ENCODE data around the gene FOSL2. TPM values are rescaled to one million over a fixed set of nuclear protein-coding genes. Genes with fewer than 3 reads are reported as not detected.

FOSL2 gene
- total RNA-seq, 2 donors from 2014 or later, result 176 to 248 TPM

DNA sequence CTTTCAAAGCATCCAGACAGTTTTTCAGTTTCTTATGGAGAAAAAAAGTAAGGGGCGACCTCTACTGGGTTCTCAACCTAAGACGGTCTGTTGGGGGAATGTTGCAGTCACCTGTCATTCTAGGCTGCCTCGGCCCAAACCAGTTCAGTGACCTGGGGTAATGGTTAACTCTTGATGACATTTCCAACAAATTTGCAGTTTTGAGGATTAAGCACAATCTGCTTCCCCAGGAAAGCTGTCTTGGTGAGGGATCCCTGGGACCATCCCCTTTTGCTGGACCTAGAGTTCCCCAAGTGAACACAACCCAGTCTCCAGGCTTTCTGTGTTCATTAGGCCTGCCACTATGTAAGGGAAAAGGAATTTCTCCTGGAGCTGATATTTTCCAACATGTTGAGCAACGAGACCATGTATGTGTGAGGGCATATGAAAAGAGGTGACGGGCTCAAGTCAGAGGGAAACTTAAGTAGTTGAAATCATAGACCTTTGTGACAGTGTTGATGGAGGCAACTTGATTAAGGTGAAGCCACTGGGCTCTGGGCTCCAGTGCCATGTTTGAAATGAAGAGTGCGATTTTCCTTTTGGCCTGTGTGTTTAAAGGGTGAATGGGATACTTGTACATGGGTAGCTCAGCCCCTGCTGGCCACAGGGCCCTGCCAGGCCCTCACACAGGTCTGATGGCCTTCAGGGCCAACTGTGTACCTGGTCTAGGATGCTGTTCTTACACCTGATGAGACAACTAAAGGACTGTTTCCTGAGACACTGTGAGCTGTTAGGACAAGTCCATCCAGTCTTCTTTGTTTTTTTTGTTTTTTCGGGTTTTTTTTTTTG, 27.0 kb downstream of the FOSL2 start:
- H3K27ac Mint-ChIP-seq, result peak overlapping the region; percentile 77
- H3K4me3 Mint-ChIP-seq, result no peak overlapping the region
- peaks cover 2 to 20% of the 10 kb centered on the region in 2 donors for H3K36me3 Mint-ChIP-seq (ENCODE audit: insufficient read depth in 2 of 2)
- DNase-seq (no peak), ATAC-seq (replicated peaks in 1 of 2) (no peak)
- peaks cover 63% of the 10 kb centered on the region for H3K4me1 Mint-ChIP-seq (ENCODE audit: low read depth)
- H3K27me3 Mint-ChIP-seq (ENCODE audit: low read depth), result no peaks in the 10 kb centered on the region
- no peaks in the 10 kb centered on the region for H3K9me3 Mint-ChIP-seq

DNA sequence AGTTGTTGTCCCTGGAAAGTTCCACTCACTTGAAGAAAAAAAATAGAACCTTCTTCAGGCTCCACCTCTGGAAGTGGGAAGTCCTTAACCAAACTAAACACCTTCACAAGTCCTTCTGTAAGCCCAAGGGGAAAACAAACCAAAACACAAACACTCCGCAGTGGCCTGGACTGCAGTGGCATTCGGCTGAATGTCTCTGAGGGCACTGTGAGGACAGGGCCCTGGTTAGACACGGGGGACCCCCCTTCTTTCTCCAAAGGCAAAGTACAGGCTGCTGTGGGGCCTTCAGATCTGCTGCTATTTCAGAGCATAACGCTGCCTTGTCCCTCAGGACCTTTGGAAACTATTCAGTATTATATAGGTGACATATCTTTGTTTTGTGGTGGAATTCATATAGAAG, 28.1 kb downstream of the FOSL2 start:
- Mint-ChIP-seq H3K27me3 (ENCODE audit: low read depth) (no peaks in the 10 kb centered on the region), H3K27ac (peak overlapping the region; percentile 77), H3K4me1 (ENCODE audit: low read depth) (peaks cover 74% of the 10 kb centered on the region), H3K36me3 (ENCODE audit: insufficient read depth in 2 of 2) (peaks cover 2 to 15% of the 10 kb centered on the region in 2 donors), H3K4me3 (peak overlapping the region in 1 of 2 donors; percentile 29), H3K9me3 (no peaks in the 10 kb centered on the region)
- no peak for DNase-seq
- no peak for ATAC-seq (replicated peaks in 1 of 2)

GRCh38 chr2:28422908-28423741, 30.5 kb downstream of the FOSL2 start:
- ATAC-seq (replicated peaks in 1 of 2) (peak in 1 of 2 donors; percentile 12), DNase-seq (no peak)
- Mint-ChIP-seq H3K4me3 (peak overlapping the region; percentile 78 to 82), H3K9me3 (no peaks in the 10 kb centered on the region), H3K36me3 (ENCODE audit: insufficient read depth in 2 of 2) (peaks cover 2 to 6% of the 10 kb centered on the region in 2 donors), H3K27ac (peak overlapping the region; percentile 94), H3K4me1 (ENCODE audit: low read depth) (peaks cover 72% of the 10 kb centered on the region), H3K27me3 (ENCODE audit: low read depth) (no peaks in the 10 kb centered on the region)

DNA sequence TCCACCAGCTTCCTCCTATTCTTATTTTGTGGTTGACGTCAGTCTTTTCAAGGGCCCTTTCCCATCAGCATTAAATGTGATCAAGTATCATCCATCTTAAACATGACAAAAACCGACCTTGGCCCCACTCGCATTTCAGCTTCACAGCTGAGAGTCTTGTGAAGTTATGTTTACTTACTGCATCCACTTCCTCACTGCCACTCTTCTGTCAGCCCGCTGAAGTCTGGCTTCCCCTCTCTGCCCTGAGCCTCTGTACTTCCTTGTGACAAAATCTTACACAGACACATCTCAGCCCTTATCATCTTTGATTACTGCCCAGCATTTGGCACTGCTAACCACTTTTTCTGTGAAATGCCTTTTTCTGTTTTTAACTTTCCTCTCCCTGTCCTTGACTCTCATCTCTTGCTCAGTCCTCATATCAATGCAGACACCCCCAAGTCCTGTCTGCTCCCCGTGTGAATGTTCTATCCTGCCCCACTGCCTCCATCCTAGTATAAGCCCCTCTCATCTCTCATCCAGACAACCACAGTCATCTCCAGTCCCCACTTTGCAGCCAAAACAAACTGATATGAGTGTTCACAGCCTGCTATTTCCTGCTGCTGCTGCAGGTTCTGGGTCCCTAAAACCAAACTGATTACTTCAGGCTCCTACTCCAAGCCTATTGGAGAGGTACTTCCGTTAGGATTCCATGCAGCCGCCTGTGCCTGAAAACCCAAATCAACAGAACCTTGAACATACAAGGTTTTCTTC, 31.4 kb downstream of the FOSL2 start:
- ATAC-seq (replicated peaks in 1 of 2), result peak; percentile 72 to 79
- H3K27me3 Mint-ChIP-seq (ENCODE audit: low read depth), result no peaks in the 10 kb centered on the region
- peak overlapping the region; percentile 94 for H3K27ac Mint-ChIP-seq
- no peaks in the 10 kb centered on the region for H3K9me3 Mint-ChIP-seq
- DNase-seq, result peak; percentile 54 to 55
- H3K36me3 Mint-ChIP-seq (ENCODE audit: insufficient read depth in 2 of 2), result peaks cover 2 to 6% of the 10 kb centered on the region in 2 donors
- H3K4me1 Mint-ChIP-seq (ENCODE audit: low read depth), result peaks cover 74% of the 10 kb centered on the region
- peak overlapping the region; percentile 78 to 82 for H3K4me3 Mint-ChIP-seq

DNA sequence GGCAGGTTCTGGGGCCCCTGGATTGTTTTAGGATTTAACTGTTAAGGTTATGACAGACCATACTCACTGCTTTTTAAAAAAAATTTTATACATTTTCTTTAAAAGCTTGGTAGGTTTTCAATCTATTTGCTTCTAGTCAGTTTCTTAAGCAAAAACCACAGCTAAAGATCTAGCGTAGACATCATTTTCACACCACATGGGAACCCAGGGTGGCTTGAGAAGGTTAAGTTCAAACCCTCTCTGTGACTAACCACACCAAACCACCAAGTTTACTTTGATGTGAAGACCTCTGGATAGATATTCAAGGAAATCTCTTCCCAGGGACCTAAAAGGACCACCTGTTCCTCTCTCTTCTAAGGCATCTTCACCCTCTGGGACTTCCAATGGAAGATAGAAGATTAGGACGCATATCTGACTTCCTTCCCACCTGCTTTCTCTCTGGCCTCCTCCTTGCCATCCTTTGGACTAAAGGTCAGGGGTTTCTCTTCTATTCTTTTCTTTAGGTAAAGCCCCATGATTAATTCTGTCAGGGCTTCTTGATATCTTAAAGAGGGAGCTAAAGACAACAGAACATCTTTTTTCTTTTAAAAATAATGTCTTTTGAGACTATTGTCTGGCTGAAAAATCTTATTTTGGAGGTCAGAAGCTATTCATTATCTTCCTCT, 32.3 kb downstream of the FOSL2 start:
- Mint-ChIP-seq H3K27ac (peak overlapping the region; percentile 94), H3K27me3 (ENCODE audit: low read depth) (no peaks in the 10 kb centered on the region), H3K4me1 (ENCODE audit: low read depth) (peaks cover 69% of the 10 kb centered on the region), H3K36me3 (ENCODE audit: insufficient read depth in 2 of 2) (peaks cover 2 to 6% of the 10 kb centered on the region in 2 donors), H3K4me3 (peak overlapping the region; percentile 78 to 82), H3K9me3 (no peaks in the 10 kb centered on the region)
- DNase-seq (peak; percentile 48 to 59), ATAC-seq (replicated peaks in 1 of 2) (peak; percentile 59 to 66)

DNA sequence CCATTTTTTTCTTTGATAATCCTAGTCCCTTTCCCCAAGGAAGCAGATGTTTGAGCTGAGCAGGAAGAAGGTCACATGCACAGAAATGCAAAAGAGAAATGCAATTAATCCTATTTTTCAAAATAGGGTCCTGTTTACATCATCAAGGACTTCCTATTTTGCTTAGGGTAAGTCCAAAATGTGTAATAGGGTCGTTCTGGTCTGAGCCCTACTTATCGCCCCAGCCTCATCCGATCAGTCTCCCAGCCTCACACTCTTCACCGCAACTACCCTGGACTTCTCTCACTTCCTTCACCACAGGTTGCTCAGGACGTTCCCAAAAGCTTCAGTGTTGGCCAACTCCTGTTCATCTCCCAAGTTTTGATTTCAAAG, 32.8 kb downstream of the FOSL2 start:
- Mint-ChIP-seq H3K27me3 (ENCODE audit: low read depth) (no peaks in the 10 kb centered on the region), H3K4me3 (peak overlapping the region; percentile 7 to 78), H3K4me1 (ENCODE audit: low read depth) (peaks cover 64% of the 10 kb centered on the region), H3K27ac (peak overlapping the region; percentile 64), H3K36me3 (ENCODE audit: insufficient read depth in 2 of 2) (peaks cover 1 to 5% of the 10 kb centered on the region in 2 donors), H3K9me3 (no peaks in the 10 kb centered on the region)
- DNase-seq (no peak), ATAC-seq (replicated peaks in 1 of 2) (no peak)

- Mint-ChIP-seq H3K36me3 (ENCODE audit: insufficient read depth in 2 of 2) (peaks cover under 1 to 2% of the 10 kb centered on the region in 2 donors), H3K9me3 (peaks cover under 1% of the 10 kb centered on the region in 2 donors), H3K27ac (no peak overlapping the region), H3K27me3 (ENCODE audit: low read depth) (no peaks in the 10 kb centered on the region), H3K4me1 (ENCODE audit: low read depth) (peaks cover 50% of the 10 kb centered on the region), H3K4me3 (no peak overlapping the region)
- no peak for ATAC-seq (replicated peaks in 1 of 2)
- no peak for DNase-seq
Measured at GRCh38 chr2:28427741-28428415, 35.2 kb downstream of the FOSL2 start.

DNA sequence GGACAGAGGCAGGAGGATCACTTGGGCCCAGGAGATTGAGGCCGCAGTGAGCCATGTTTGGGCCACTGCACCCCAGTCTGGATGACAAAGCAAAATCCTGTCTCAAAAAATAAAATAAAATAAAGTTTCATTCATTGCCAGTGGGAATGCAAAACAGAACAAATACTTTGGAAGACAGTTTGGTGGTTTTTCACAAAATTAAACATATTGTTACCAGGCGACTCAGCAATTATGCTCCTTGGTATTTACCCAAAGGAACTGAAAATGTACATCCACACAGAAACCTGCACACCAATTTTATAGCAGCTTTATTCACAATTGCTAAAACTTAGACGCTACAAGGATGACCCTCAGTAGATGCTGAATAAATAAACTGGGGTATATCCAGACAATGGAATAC, 35.8 kb downstream of the FOSL2 start:
- peaks cover 1 to 3% of the 10 kb centered on the region in 2 donors for H3K36me3 Mint-ChIP-seq (ENCODE audit: insufficient read depth in 2 of 2)
- H3K27ac Mint-ChIP-seq, result no peak overlapping the region
- DNase-seq, result no peak
- no peak overlapping the region for H3K4me3 Mint-ChIP-seq
- peaks cover 1 to 4% of the 10 kb centered on the region in 2 donors for H3K9me3 Mint-ChIP-seq
- peaks cover 44% of the 10 kb centered on the region for H3K4me1 Mint-ChIP-seq (ENCODE audit: low read depth)
- H3K27me3 Mint-ChIP-seq (ENCODE audit: low read depth), result no peaks in the 10 kb centered on the region
- no peak for ATAC-seq (replicated peaks in 1 of 2)

- H3K4me1 Mint-ChIP-seq (ENCODE audit: low read depth), result peaks cover 42% of the 10 kb centered on the region
Measured at GRCh38 chr2:28429636-28430376, 37.1 kb downstream of the FOSL2 start.

DNA sequence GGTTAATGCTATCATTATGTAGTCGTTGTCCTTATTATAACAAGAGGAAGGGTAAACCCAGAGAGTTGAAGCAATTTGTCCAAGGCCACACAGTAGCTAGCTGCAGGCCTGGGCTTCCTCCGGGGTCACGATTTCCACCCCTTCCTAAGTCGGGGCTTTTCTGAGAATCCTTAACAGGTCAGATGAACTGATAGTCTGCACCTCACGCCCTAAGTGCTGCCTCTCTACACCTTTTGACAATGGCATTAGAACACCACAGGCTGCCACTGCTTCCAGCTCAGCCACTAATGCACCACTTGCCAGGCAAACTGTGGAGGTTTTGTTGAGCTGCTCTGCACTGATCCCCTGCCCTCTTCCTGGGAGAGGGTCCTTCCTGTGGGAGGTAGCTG, 37.7 kb downstream of the FOSL2 start:
- Mint-ChIP-seq H3K4me3 (no peak overlapping the region), H3K36me3 (ENCODE audit: insufficient read depth in 2 of 2) (peaks cover 1 to 9% of the 10 kb centered on the region in 2 donors), H3K4me1 (ENCODE audit: low read depth) (peaks cover 42% of the 10 kb centered on the region), H3K27ac (no peak overlapping the region), H3K27me3 (ENCODE audit: low read depth) (no peaks in the 10 kb centered on the region), H3K9me3 (peaks cover 7 to 8% of the 10 kb centered on the region in 2 donors)
- DNase-seq (no peak), ATAC-seq (replicated peaks in 1 of 2) (peak; percentile 12 to 25)

More at GRCh38 chr2:28429636-28430376, 37.1 kb downstream of the FOSL2 start:
- ATAC-seq (replicated peaks in 1 of 2) (no peak), DNase-seq (no peak)
- no peak overlapping the region for H3K27ac Mint-ChIP-seq
- H3K27me3 Mint-ChIP-seq (ENCODE audit: low read depth), result no peaks in the 10 kb centered on the region
- H3K36me3 Mint-ChIP-seq (ENCODE audit: insufficient read depth in 2 of 2), result peaks cover 1 to 9% of the 10 kb centered on the region in 2 donors
- H3K9me3 Mint-ChIP-seq, result peaks cover 7 to 8% of the 10 kb centered on the region in 2 donors
- no peak overlapping the region for H3K4me3 Mint-ChIP-seq

DNA sequence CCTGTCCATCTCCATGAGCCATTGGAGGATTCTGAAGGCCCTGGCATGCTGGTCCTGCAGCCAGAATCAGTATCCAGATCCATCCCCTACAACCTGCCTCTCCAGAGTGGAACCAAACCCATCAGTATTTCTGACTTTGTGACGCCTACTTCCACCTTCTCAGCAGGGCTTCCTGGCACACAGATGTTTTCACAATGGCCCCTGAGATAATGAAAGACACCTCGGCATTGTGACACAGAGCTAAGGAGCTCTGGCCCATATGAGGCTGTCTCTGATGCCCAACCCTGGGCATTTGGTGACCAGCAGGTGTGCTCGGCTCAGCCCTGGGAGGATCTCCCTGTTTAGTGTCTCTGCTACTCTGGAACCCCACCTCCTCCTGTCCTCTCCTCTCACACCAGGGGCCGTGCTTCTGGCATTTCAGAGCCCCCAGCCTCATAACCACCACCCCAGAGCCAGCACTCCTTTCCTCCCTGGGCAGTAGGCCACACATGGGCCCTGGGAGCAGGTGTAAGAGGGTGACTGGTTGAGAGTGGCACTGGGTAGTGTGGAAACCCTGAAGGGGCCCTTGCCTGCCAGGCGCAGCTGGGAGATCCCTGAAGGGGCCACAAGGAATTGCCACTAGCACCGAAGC, 38.2 kb downstream of the FOSL2 start:
- peak overlapping the region; percentile 73 for H3K27ac Mint-ChIP-seq
- peaks cover 7 to 8% of the 10 kb centered on the region in 2 donors for H3K9me3 Mint-ChIP-seq
- ATAC-seq (replicated peaks in 1 of 2) (peak; percentile 11 to 14), DNase-seq (no peak)
- peaks cover 1 to 9% of the 10 kb centered on the region in 2 donors for H3K36me3 Mint-ChIP-seq (ENCODE audit: insufficient read depth in 2 of 2)
- no peak overlapping the region for H3K4me3 Mint-ChIP-seq
- no peaks in the 10 kb centered on the region for H3K27me3 Mint-ChIP-seq (ENCODE audit: low read depth)
- H3K4me1 Mint-ChIP-seq (ENCODE audit: low read depth), result peaks cover 42% of the 10 kb centered on the region
